ENCODE data around the gene FAM131A.
A peak's percentile ranks its signal among the peaks of the same experiment; 100 is the strongest.

FAM131A gene

GRCh38 chr3:184366619-184367289, 29.4 kb downstream of the FAM131A start:
- H3K4me3 ChIP-seq (ENCODE audit: low read length) = no peak overlapping the region
- DNase-seq (ENCODE audit: low read depth, low spot score) = no peak

GRCh38 chr3:184368116-184368515, 30.7 kb downstream of the FAM131A start:
- H3K4me3 ChIP-seq (ENCODE audit: low read length) = no peak overlapping the region
- no peak for DNase-seq (ENCODE audit: low read depth, low spot score)

- DNase-seq (ENCODE audit: low read depth, low spot score) = no peak
- H3K4me3 ChIP-seq (ENCODE audit: low read length) = no peak overlapping the region
These were observed 31.3 kb downstream of the FAM131A start for GRCh38 chr3:184368586-184369183.

GRCh38 chr3:184371570-184372018, 34.2 kb downstream of the FAM131A start:
- DNase-seq (ENCODE audit: low read depth, low spot score) = peak; percentile 77
- H3K4me3 ChIP-seq (ENCODE audit: low read length) = no peak overlapping the region

GRCh38 chr3:184372296-184372821, 35.0 kb downstream of the FAM131A start:
- H3K4me3 ChIP-seq (ENCODE audit: low read length) = no peak overlapping the region
- DNase-seq (ENCODE audit: low read depth, low spot score) = no peak

- no peak overlapping the region for H3K4me3 ChIP-seq (ENCODE audit: low read length)
- DNase-seq (ENCODE audit: low read depth, low spot score) = no peak
These were observed 35.5 kb downstream of the FAM131A start for GRCh38 chr3:184372911-184373310.

GRCh38 chr3:184373422-184373821, 36.0 kb downstream of the FAM131A start:
- DNase-seq (ENCODE audit: low read depth, low spot score) = no peak

GRCh38 chr3:184375747-184376461, 38.5 kb downstream of the FAM131A start:
- DNase-seq (ENCODE audit: low read depth, low spot score) = no peak
- H3K4me3 ChIP-seq (ENCODE audit: low read length) = no peak overlapping the region

More at GRCh38 chr3:184373422-184373821, 36.0 kb downstream of the FAM131A start:
- no peak overlapping the region for H3K4me3 ChIP-seq (ENCODE audit: low read length)

- H3K4me3 ChIP-seq (ENCODE audit: low read length) = no peak overlapping the region
- DNase-seq (ENCODE audit: low read depth, low spot score) = no peak
These were observed 40.0 kb downstream of the FAM131A start for GRCh38 chr3:184377374-184377773.

GRCh38 chr3:184377882-184378445, 40.6 kb downstream of the FAM131A start, which contains the start of gene THPO:
THPO (minus strand) TSS chr3:184378207; CDS start chr3:184376259, 1,948 bp downstream.
- no peak within 1 kb of the TSS for H3K4me3 ChIP-seq (ENCODE audit: low read length)
- DNase-seq (ENCODE audit: low read depth, low spot score) = no peak

GRCh38 chr3:184378651-184379357, 41.4 kb downstream of the FAM131A start:
- DNase-seq (ENCODE audit: low read depth, low spot score) = no peak
- H3K4me3 ChIP-seq (ENCODE audit: low read length) = no peak overlapping the region

- no peak for DNase-seq (ENCODE audit: low read depth, low spot score)
- no peak within 1 kb of the TSS for H3K4me3 ChIP-seq (ENCODE audit: low read length)
These were observed 42.2 kb downstream of the FAM131A start, which contains the start of gene CHRD for GRCh38 chr3:184379358-184380184. CHRD (plus strand) TSS chr3:184380054; CDS start chr3:184380319, 265 bp downstream.

- no peak overlapping the region for H3K4me3 ChIP-seq (ENCODE audit: low read length)
- no peak for DNase-seq (ENCODE audit: low read depth, low spot score)
These were observed 42.8 kb downstream of the FAM131A start for GRCh38 chr3:184380185-184380626.

- H3K4me3 ChIP-seq (ENCODE audit: low read length) = no peak overlapping the region
- DNase-seq (ENCODE audit: low read depth, low spot score) = no peak
These were observed 43.3 kb downstream of the FAM131A start for GRCh38 chr3:184380627-184381260.

- DNase-seq (ENCODE audit: low read depth, low spot score) = no peak
- H3K4me3 ChIP-seq (ENCODE audit: low read length) = no peak overlapping the region
These were observed 44.1 kb downstream of the FAM131A start for GRCh38 chr3:184381261-184382224.

GRCh38 chr3:184382326-184383032, 45.1 kb downstream of the FAM131A start:
- no peak overlapping the region for H3K4me3 ChIP-seq (ENCODE audit: low read length)
- no peak for DNase-seq (ENCODE audit: low read depth, low spot score)
